Ectodermal cell (in vitro differentiated cells): ENCODE results near the gene ACAD8.

ENCODE experiments used
- H3K27ac ChIP-seq: 2 replicates; pipeline ENCODE4 v1.7.0; 2013; ENCODE audit warnings: mild to moderate bottlenecking, low read depth, low read length; ENCODE audit not compliant: insufficient read depth, poor library complexity, severe bottlenecking
- H3K27me3 ChIP-seq: 2 replicates; pipeline ENCODE4 v1.7.0; 2013; ENCODE audit warnings: mild to moderate bottlenecking, low read length; ENCODE audit not compliant: insufficient read depth, control insufficient read depth, poor library complexity, severe bottlenecking
- H3K36me3 ChIP-seq: one replicate; pipeline ENCODE4 v1.7.0; 2013; ENCODE audit warnings: low read length; ENCODE audit not compliant: control insufficient read depth, insufficient read depth
- H3K4me1 ChIP-seq: one replicate; pipeline ENCODE4 v1.7.0; 2013; ENCODE audit warnings: low read length; ENCODE audit not compliant: control insufficient read depth, insufficient read depth
- H3K4me3 ChIP-seq: 2 replicates; pipeline ENCODE4 v1.7.0; 2013; ENCODE audit warnings: low read depth, low read length, control low read depth; ENCODE audit not compliant: insufficient read depth
- H3K9me3 ChIP-seq: 2 replicates; pipeline ENCODE4 v1.7.0; 2013; ENCODE audit warnings: mild to moderate bottlenecking, low read length, moderate library complexity; ENCODE audit not compliant: control insufficient read depth
- WGBS, 2 experiments: methylation state at CpG; one replicate each; pipeline ENCODE4 v1.1.7; 2013; ENCODE audit warnings: missing lambda C conversion rate in 2 of 2; 5-methylcytosine and 5-hydroxymethylcytosine counted together

ACAD8 gene

GRCh38 chr11:134289167-134289566 is 35.8 kb downstream of the ACAD8 start:
- H3K27me3 ChIP-seq = no peaks in the 10 kb centered on the region
- 85 to 88% methylated on average over 4 of the region's 4 CpGs for WGBS, 2 experiments
- H3K9me3 ChIP-seq = no peaks in the 10 kb centered on the region
- no peak overlapping the region for H3K27ac ChIP-seq
- no peaks in the 10 kb centered on the region for H3K4me1 ChIP-seq
- H3K36me3 ChIP-seq = no peaks in the 10 kb centered on the region
- H3K4me3 ChIP-seq = no peak overlapping the region

- no peaks in the 10 kb centered on the region for H3K4me1 ChIP-seq
- H3K27ac ChIP-seq = no peak overlapping the region
- no peaks in the 10 kb centered on the region for H3K36me3 ChIP-seq
- no peaks in the 10 kb centered on the region for H3K9me3 ChIP-seq
- H3K4me3 ChIP-seq = no peak overlapping the region
- WGBS, 2 experiments = 60% methylated on average over 12 of the region's 12 CpGs
- H3K27me3 ChIP-seq = no peaks in the 10 kb centered on the region
Observed at GRCh38 chr11:134289789-134290188, 36.4 kb downstream of the ACAD8 start.

- WGBS, 2 experiments = 91 to 95% methylated on average over 7 of the region's 7 CpGs
- no peaks in the 10 kb centered on the region for H3K36me3 ChIP-seq
- H3K27me3 ChIP-seq = no peaks in the 10 kb centered on the region
- no peak overlapping the region for H3K4me3 ChIP-seq
- H3K9me3 ChIP-seq = no peaks in the 10 kb centered on the region
- no peaks in the 10 kb centered on the region for H3K4me1 ChIP-seq
- no peak overlapping the region for H3K27ac ChIP-seq
Observed at GRCh38 chr11:134290646-134291045, 37.3 kb downstream of the ACAD8 start.

GRCh38 chr11:134291196-134291595 is 37.8 kb downstream of the ACAD8 start:
- Histone ChIP-seq H3K9me3 (no peaks in the 10 kb centered on the region), H3K4me3 (no peak overlapping the region), H3K4me1 (no peaks in the 10 kb centered on the region), H3K36me3 (no peaks in the 10 kb centered on the region), H3K27me3 (no peaks in the 10 kb centered on the region), H3K27ac (no peak overlapping the region)
- WGBS, 2 experiments = 86 to 87% methylated on average over 6 of the region's 6 CpGs

GRCh38 chr11:134292661-134293060 is 39.3 kb downstream of the ACAD8 start:
- Histone ChIP-seq H3K36me3 (no peaks in the 10 kb centered on the region), H3K27ac (no peak overlapping the region), H3K27me3 (no peaks in the 10 kb centered on the region), H3K4me3 (no peak overlapping the region), H3K9me3 (no peaks in the 10 kb centered on the region), H3K4me1 (no peaks in the 10 kb centered on the region)
- WGBS, 2 experiments = 85% methylated on average over 15 of the region's 15 CpGs

- Histone ChIP-seq H3K9me3 (no peaks in the 10 kb centered on the region), H3K4me1 (no peaks in the 10 kb centered on the region), H3K27me3 (no peaks in the 10 kb centered on the region), H3K4me3 (no peak overlapping the region), H3K27ac (no peak overlapping the region), H3K36me3 (no peaks in the 10 kb centered on the region)
- 88 to 91% methylated on average over 20 of the region's 20 CpGs for WGBS, 2 experiments
Observed at GRCh38 chr11:134293119-134294113, 40.0 kb downstream of the ACAD8 start.

GRCh38 chr11:134294664-134295063 is 41.3 kb downstream of the ACAD8 start:
- 80% methylated on average over 9 of the region's 9 CpGs for WGBS, 2 experiments
- H3K9me3 ChIP-seq = no peaks in the 10 kb centered on the region

GRCh38 chr11:134312223-134312622 is 58.9 kb downstream of the ACAD8 start:
- no peak overlapping the region for H3K4me3 ChIP-seq
- H3K36me3 ChIP-seq = no peaks in the 10 kb centered on the region
- H3K27ac ChIP-seq = no peak overlapping the region
- no peaks in the 10 kb centered on the region for H3K27me3 ChIP-seq
- no peaks in the 10 kb centered on the region for H3K9me3 ChIP-seq
- H3K4me1 ChIP-seq = no peaks in the 10 kb centered on the region
- WGBS, 2 experiments = 84 to 89% methylated on average over 12 of the region's 12 CpGs

More at GRCh38 chr11:134294664-134295063, 41.3 kb downstream of the ACAD8 start:
- Histone ChIP-seq H3K27ac (no peak overlapping the region), H3K27me3 (no peaks in the 10 kb centered on the region), H3K36me3 (no peaks in the 10 kb centered on the region), H3K4me1 (no peaks in the 10 kb centered on the region), H3K4me3 (no peak overlapping the region)

GRCh38 chr11:134312807-134313206 is 59.4 kb downstream of the ACAD8 start:
- no peak overlapping the region for H3K27ac ChIP-seq
- no peaks in the 10 kb centered on the region for H3K4me1 ChIP-seq
- no peaks in the 10 kb centered on the region for H3K27me3 ChIP-seq
- no peaks in the 10 kb centered on the region for H3K9me3 ChIP-seq
- WGBS, 2 experiments = 87 to 93% methylated on average over 5 of the region's 5 CpGs
- no peak overlapping the region for H3K4me3 ChIP-seq
- H3K36me3 ChIP-seq = no peaks in the 10 kb centered on the region

GRCh38 chr11:134313379-134313778 is 60.0 kb downstream of the ACAD8 start:
- 90 to 93% methylated on average over 10 of the region's 10 CpGs for whole genome bisulfite sequencing, 2 experiments

More at GRCh38 chr11:134313379-134313778, 60.0 kb downstream of the ACAD8 start:
- Histone ChIP-seq H3K27ac (no peak overlapping the region), H3K9me3 (no peaks in the 10 kb centered on the region), H3K4me1 (no peaks in the 10 kb centered on the region), H3K27me3 (no peaks in the 10 kb centered on the region), H3K4me3 (no peak overlapping the region), H3K36me3 (no peaks in the 10 kb centered on the region)
